HG03039 (cell line): ENCODE data around the gene NEXN.

Experiments
- ATAC-seq: cut with Tn5 transposase; IDR thresholded peaks from one replicate; pipeline ENCODE4 v1.9.1; 2021; ENCODE audit warnings: mild to moderate bottlenecking, moderate library complexity; ENCODE audit not compliant: unreplicated experiment

NEXN gene

GRCh38 chr1:77888081-77888780 is at the start of gene NEXN:
NEXN (plus strand) TSS chr1:77888624; CDS start chr1:77916107, 27,483 bp downstream.
- ATAC-seq, result no peak

- no peak for ATAC-seq
These were observed 46.9 kb upstream of the NEXN start for GRCh38 chr1:77841574-77841973.

- no peak for ATAC-seq
These were observed 42.5 kb upstream of the NEXN start for GRCh38 chr1:77845951-77846350.

GRCh38 chr1:77846966-77847365 is 41.5 kb upstream of the NEXN start:
- ATAC-seq, result no peak

GRCh38 chr1:77847621-77848080 is 40.8 kb upstream of the NEXN start:
- ATAC-seq, result no peak

- ATAC-seq, result no peak
These were observed 38.3 kb upstream of the NEXN start for GRCh38 chr1:77850082-77850481.

- no peak for ATAC-seq
These were observed 30.9 kb upstream of the NEXN start for GRCh38 chr1:77857552-77857951.

GRCh38 chr1:77858725-77859124 is 29.7 kb upstream of the NEXN start:
- ATAC-seq, result no peak

GRCh38 chr1:77859248-77859647 is 29.2 kb upstream of the NEXN start:
- ATAC-seq, result no peak

- ATAC-seq, result no peak
These were observed 22.1 kb upstream of the NEXN start for GRCh38 chr1:77866296-77866695.

- ATAC-seq, result no peak
These were observed 15.8 kb upstream of the NEXN start for GRCh38 chr1:77872645-77873044.

GRCh38 chr1:77873461-77873860 is 15.0 kb upstream of the NEXN start:
- no peak for ATAC-seq

GRCh38 chr1:77874804-77875445 is 13.5 kb upstream of the NEXN start:
- ATAC-seq, result no peak

GRCh38 chr1:77876884-77877283 is 11.5 kb upstream of the NEXN start:
- ATAC-seq, result no peak

- no peak for ATAC-seq
These were observed 7.4 kb upstream of the NEXN start for GRCh38 chr1:77881061-77881460.

- ATAC-seq, result no peak
These were observed 6.0 kb upstream of the NEXN start for GRCh38 chr1:77882411-77882810.

GRCh38 chr1:77888781-77889642 is 588 bp downstream of the NEXN start:
- no peak for ATAC-seq

- ATAC-seq, result no peak
These were observed 1.2 kb downstream of the NEXN start for GRCh38 chr1:77889671-77890070.

GRCh38 chr1:77891200-77891599 is 2.8 kb downstream of the NEXN start:
- no peak for ATAC-seq

GRCh38 chr1:77899647-77900320 is 11.4 kb downstream of the NEXN start:
- ATAC-seq, result no peak

GRCh38 chr1:77900687-77901293 is 12.4 kb downstream of the NEXN start:
- ATAC-seq, result no peak
